ENCODE results near the gene TNFRSF8. TPM values are rescaled to one million over a fixed set of nuclear protein-coding genes. Genes with fewer than 3 reads are reported as not detected.

TNFRSF8 gene
- polyA plus RNA-seq, 1 of the 3 experiments (the other 2 are of a cell fraction), result 0.07 TPM

GRCh38 chr1:12191242-12192032 lies 128.3 kb downstream of the TNFRSF8 start:
- no peak for DNase-seq
- WGBS (ENCODE audit: low lambda C conversion rate), result 73% methylated on average over 40 of the region's 58 CpGs
- ChIA-PET CTCF (interaction anchor here (3.9 kb wide), 1 partner anchor 66 kb away, joined by 37 read pairs; no protein-coding TSS in a partner anchor), POLR2A (no interaction called here)
- Histone ChIP-seq H3K4me1 (ENCODE audit: control insufficient read depth in 1 of 2, insufficient read depth in 2 of 2, low read depth in 1 of 2, low read length in 1 of 2) (peaks cover 0 to 6% of the 10 kb centered on the region in 2 experiments; a peak in 1 of 4 replicates), H3K27me3 (ENCODE audit: insufficient read depth) (no peaks in the 10 kb centered on the region), H3K9me2 (no peaks in the 10 kb centered on the region), H3F3A (replicated peaks; ENCODE audit: insufficient read depth) (no peaks in the 10 kb centered on the region), H3K9me3 (no peaks in the 10 kb centered on the region), H3K79me2 (ENCODE audit: insufficient read depth) (no peaks in the 10 kb centered on the region), H3K36me3 (replicated peaks in 1 of 2; ENCODE audit: control insufficient read depth in 1 of 2, insufficient read depth in 2 of 2, low read length in 1 of 2) (no peaks in the 10 kb centered on the region), H2AFZ (ENCODE audit: low read depth) (no peak overlapping the region), H3K4me3 (ENCODE audit: low read depth in 2 of 2, low read length in 1 of 2) (no peak overlapping the region), H3K27ac (ENCODE audit: low read depth in 2 of 2, low read length in 1 of 2) (no peak overlapping the region), H4K20me1 (ENCODE audit: insufficient read depth) (no peaks in the 10 kb centered on the region), H3K4me2 (no peak overlapping the region), H3K9ac (no peak overlapping the region)
- TF ChIP-seq NFIC (IDR thresholded peaks at IDR 0.05; ENCODE audit: borderline replicate concordance) (no peak), POLR2AphosphoS5 (IDR thresholded peaks at IDR 0.05; ENCODE audit: low read depth, low read length) (no peak), EZH2phosphoT487 (IDR thresholded peaks at IDR 0.05; ENCODE audit: borderline replicate concordance, low read depth) (no peak), TCF12 (IDR thresholded peaks at IDR 0.05) (no peak), GATA2 (CRISPR knock-in tag; IDR thresholded peaks at IDR 0.05) (no peak), FOXJ3 (CRISPR knock-in tag; IDR thresholded peaks at IDR 0.05) (no peak), SMC3 (IDR thresholded peaks at IDR 0.05; ENCODE audit: low read depth, low read length) (no peak), RFX5 (IDR thresholded peaks at IDR 0.05; ENCODE audit: low read length) (no peak), CTCF (IDR thresholded peaks at IDR 0.05) (no peak), ZBTB33 (IDR thresholded peaks at IDR 0.05; ENCODE audit: borderline replicate concordance, low read depth) (no peak), EP300 (IDR thresholded peaks at IDR 0.05; ENCODE audit: borderline replicate concordance in 1 of 2, low read depth in 1 of 2, low read length in 1 of 2) (no peak), FOXM1 (IDR thresholded peaks at IDR 0.05; ENCODE audit: low read depth) (no peak), RXRA (IDR thresholded peaks at IDR 0.05; ENCODE audit: borderline replicate concordance, low read depth) (no peak), GABPA (IDR thresholded peaks at IDR 0.05; ENCODE audit: low read depth) (no peak), NRF1 (IDR thresholded peaks at IDR 0.05; ENCODE audit: low read depth, low read length) (no peak), IRF3 (IDR thresholded peaks at IDR 0.05; ENCODE audit: low read depth, low read length) (no peak), MEF2A (IDR thresholded peaks at IDR 0.05; ENCODE audit: borderline replicate concordance, low read depth) (no peak), REST (IDR thresholded peaks at IDR 0.05; ENCODE audit: low read depth, low read length) (no peak), RAD21 (IDR thresholded peaks at IDR 0.05; ENCODE audit: low read length) (no peak)
